ENCODE measurements around the gene C21orf58. TPM values are rescaled to one million over a fixed set of nuclear protein-coding genes. Genes with fewer than 3 reads are reported as not detected.

Gene C21orf58
- total and polyA plus RNA-seq, 4 experiments from 2014 or later, result 0.35 to 9.4 (median 4.7) TPM

GRCh38 chr21:46324390-46325072, 861 bp upstream of the C21orf58 start:
- H3K36me3 Mint-ChIP-seq, result peaks cover 9 to 20% of the 10 kb centered on the region in 2 donors

GRCh38 chr21:46323227-46323709, 402 bp downstream of the C21orf58 start:
- Mint-ChIP-seq H3K27ac (peak overlapping the region; percentile 31 to 91 (median 75)), H3K4me1 (peaks cover 15 to 44% (median 28%) of the 10 kb centered on the region in 4 donors)

More at GRCh38 chr21:46324390-46325072, 861 bp upstream of the C21orf58 start:
- ChIA-PET CTCF (ENCODE audit: partially characterized antibody) (no interaction called here), POLR2A (ENCODE audit: partially characterized antibody) (interaction anchor here (0.6 to 2.2 kb wide), 5 partner anchors 39 to 311 kb away, joined by 3 to 16 read pairs (median 6); partner anchors contain the start of genes MCM3AP, PRMT2 and YBEY)
- intact Hi-C loops (cut with micrococcal nuclease), result loop anchor here (1.0 to 10.0 kb wide), 6 partner anchors 38 to 350 kb away; partner anchors contain the start of genes DIP2A, LSS and YBEY
- no peaks in the 10 kb centered on the region for H3K27me3 Mint-ChIP-seq
- H3K4me1 Mint-ChIP-seq, result peaks cover 15 to 44% (median 28%) of the 10 kb centered on the region in 4 donors
- H3K4me3 Mint-ChIP-seq, result peak overlapping the region; percentile 84 to 98 (median 96)
- Histone ChIP-seq H3K9me3 (ENCODE audit: control insufficient read depth in 1 of 2, low read length in 2 of 2) (no peaks in the 10 kb centered on the region), H3K4me1 (ENCODE audit: insufficient read depth, low read length) (peaks cover 28% of the 10 kb centered on the region), H3K4me3 (ENCODE audit: low read length in 2 of 2) (peak overlapping the region; percentile 73 to 93), H3K36me3 (ENCODE audit: insufficient read depth, low read length) (no peaks in the 10 kb centered on the region), H3K27me3 (ENCODE audit: insufficient read depth, low read length) (no peaks in the 10 kb centered on the region), H3K27ac (ENCODE audit: low read depth, low read length) (peak overlapping the region; percentile 94)
- H3K9me3 Mint-ChIP-seq, result peaks cover 0 to 2% (median 0%) of the 10 kb centered on the region in 8 donors
- peak; percentile 77 to 92 (median 88) for DNase-seq
- H3K27ac Mint-ChIP-seq, result peak overlapping the region in 5 of 7 donors; percentile 91 to 99 (median 99)

GRCh38 chr21:46322351-46323226, 1.1 kb downstream of the C21orf58 start:
- H3K27ac Mint-ChIP-seq, result peak overlapping the region in 6 of 7 donors; percentile 31 to 91 (median 78)
- Histone ChIP-seq H3K36me3 (ENCODE audit: insufficient read depth, low read length) (no peaks in the 10 kb centered on the region), H3K27me3 (ENCODE audit: insufficient read depth, low read length) (no peaks in the 10 kb centered on the region), H3K9me3 (ENCODE audit: control insufficient read depth in 1 of 2, low read length in 2 of 2) (no peaks in the 10 kb centered on the region), H3K4me1 (ENCODE audit: insufficient read depth, low read length) (peaks cover 28% of the 10 kb centered on the region), H3K27ac (ENCODE audit: low read depth, low read length) (peak overlapping the region; percentile 94), H3K4me3 (ENCODE audit: low read length in 2 of 2) (peak overlapping the region; percentile 73 to 93)
- peaks cover 4 to 15% of the 10 kb centered on the region in 2 donors for H3K36me3 Mint-ChIP-seq
- ChIA-PET CTCF (ENCODE audit: partially characterized antibody) (interaction anchor here (0.9 to 1.6 kb wide), 3 partner anchors 12 to 179 kb away, joined by 3 to 4 read pairs (median 4); no protein-coding TSS in a partner anchor), POLR2A (ENCODE audit: partially characterized antibody) (interaction anchor here (0.6 to 1.8 kb wide), 5 partner anchors 26 to 137 kb away, joined by 3 to 16 read pairs (median 4); partner anchors contain the start of genes MCM3AP and YBEY)
- intact Hi-C loops (cut with micrococcal nuclease), result loop anchor here (10.0 kb wide), 1 partner anchor 348 kb away; no protein-coding TSS in a partner anchor
- H3K4me3 Mint-ChIP-seq, result peak overlapping the region; percentile 88 to 98 (median 96)
- H3K4me1 Mint-ChIP-seq, result peaks cover 15 to 44% (median 28%) of the 10 kb centered on the region in 4 donors
- H3K27me3 Mint-ChIP-seq, result no peaks in the 10 kb centered on the region
- peaks cover 0 to 2% (median 0%) of the 10 kb centered on the region in 8 donors for H3K9me3 Mint-ChIP-seq
- DNase-seq, result peak in 3 of 5 donors; percentile 5 to 11 (median 6)

More at GRCh38 chr21:46323227-46323709, 402 bp downstream of the C21orf58 start:
- Histone ChIP-seq H3K4me1 (ENCODE audit: insufficient read depth, low read length) (peaks cover 28% of the 10 kb centered on the region), H3K4me3 (ENCODE audit: low read length in 2 of 2) (peak overlapping the region; percentile 73 to 93), H3K36me3 (ENCODE audit: insufficient read depth, low read length) (no peaks in the 10 kb centered on the region), H3K27ac (ENCODE audit: low read depth, low read length) (peak overlapping the region; percentile 94), H3K27me3 (ENCODE audit: insufficient read depth, low read length) (no peaks in the 10 kb centered on the region), H3K9me3 (ENCODE audit: control insufficient read depth in 1 of 2, low read length in 2 of 2) (no peaks in the 10 kb centered on the region)
- Mint-ChIP-seq H3K36me3 (peaks cover 9 to 17% of the 10 kb centered on the region in 2 donors), H3K9me3 (peaks cover 0 to 2% (median 0%) of the 10 kb centered on the region in 8 donors), H3K27me3 (no peaks in the 10 kb centered on the region), H3K4me3 (peak overlapping the region; percentile 88 to 98 (median 96))
- ChIA-PET CTCF (ENCODE audit: partially characterized antibody) (interaction anchor here (0.9 to 1.6 kb wide), 3 partner anchors 13 to 180 kb away, joined by 3 to 4 read pairs (median 4); no protein-coding TSS in a partner anchor), POLR2A (ENCODE audit: partially characterized antibody) (interaction anchor here (0.6 to 1.8 kb wide), 4 partner anchors 27 to 103 kb away, joined by 3 to 16 read pairs (median 4); partner anchors contain the start of genes MCM3AP and YBEY)
- intact Hi-C loops (cut with micrococcal nuclease), result loop anchor here (10.0 kb wide), 1 partner anchor 348 kb away; no protein-coding TSS in a partner anchor
- peak in 1 of 5 donors; percentile 2 for DNase-seq

GRCh38 chr21:46320331-46320801, 3.3 kb downstream of the C21orf58 start:
- Mint-ChIP-seq H3K27ac (peak overlapping the region in 1 of 7 donors; percentile 19), H3K9me3 (peaks cover 0 to 2% (median 0%) of the 10 kb centered on the region in 8 donors), H3K4me3 (no peak overlapping the region), H3K4me1 (peaks cover 10 to 32% (median 17%) of the 10 kb centered on the region in 4 donors), H3K27me3 (no peaks in the 10 kb centered on the region), H3K36me3 (peaks cover 0 to 7% of the 10 kb centered on the region in 2 donors)
- Histone ChIP-seq H3K4me1 (ENCODE audit: insufficient read depth, low read length) (peaks cover 24% of the 10 kb centered on the region), H3K4me3 (ENCODE audit: low read length in 2 of 2) (no peak overlapping the region), H3K27ac (ENCODE audit: low read depth, low read length) (no peak overlapping the region), H3K36me3 (ENCODE audit: insufficient read depth, low read length) (no peaks in the 10 kb centered on the region), H3K27me3 (ENCODE audit: insufficient read depth, low read length) (no peaks in the 10 kb centered on the region), H3K9me3 (ENCODE audit: control insufficient read depth in 1 of 2, low read length in 2 of 2) (no peaks in the 10 kb centered on the region)
- intact Hi-C loops (cut with micrococcal nuclease), result loop anchor here (10.0 kb wide), 1 partner anchor 346 kb away; no protein-coding TSS in a partner anchor
- no peak for DNase-seq
- POLR2A ChIA-PET (ENCODE audit: partially characterized antibody), result no interaction called here
- CTCF ChIA-PET (ENCODE audit: partially characterized antibody), result no interaction called here

- H3K27ac ChIP-seq (ENCODE audit: low read depth, low read length), result no peak overlapping the region
- Mint-ChIP-seq H3K9me3 (peaks cover 0 to 2% (median 0%) of the 10 kb centered on the region in 8 donors), H3K27ac (no peak overlapping the region), H3K36me3 (peaks cover 0 to 4% of the 10 kb centered on the region in 2 donors), H3K4me3 (no peak overlapping the region), H3K4me1 (peaks cover 9 to 31% (median 16%) of the 10 kb centered on the region in 4 donors), H3K27me3 (no peaks in the 10 kb centered on the region)
- DNase-seq, result no peak
- H3K4me3 ChIP-seq (ENCODE audit: low read length in 2 of 2), result no peak overlapping the region
- no peaks in the 10 kb centered on the region for H3K9me3 ChIP-seq (ENCODE audit: control insufficient read depth in 1 of 2, low read length in 2 of 2)
- intact Hi-C loops (cut with micrococcal nuclease), result no loop called here
- no peaks in the 10 kb centered on the region for H3K36me3 ChIP-seq (ENCODE audit: insufficient read depth, low read length)
- H3K27me3 ChIP-seq (ENCODE audit: insufficient read depth, low read length), result no peaks in the 10 kb centered on the region
- CTCF ChIA-PET (ENCODE audit: partially characterized antibody), result no interaction called here
- POLR2A ChIA-PET (ENCODE audit: partially characterized antibody), result no interaction called here
- peaks cover 21% of the 10 kb centered on the region for H3K4me1 ChIP-seq (ENCODE audit: insufficient read depth, low read length)
These were observed 4.5 kb downstream of the C21orf58 start for GRCh38 chr21:46319186-46319585.

- H3K27me3 ChIP-seq (ENCODE audit: insufficient read depth, low read length), result no peaks in the 10 kb centered on the region
- H3K4me1 ChIP-seq (ENCODE audit: insufficient read depth, low read length), result peaks cover 21% of the 10 kb centered on the region
- H3K36me3 ChIP-seq (ENCODE audit: insufficient read depth, low read length), result no peaks in the 10 kb centered on the region
- Mint-ChIP-seq H3K27ac (no peak overlapping the region), H3K27me3 (no peaks in the 10 kb centered on the region), H3K4me3 (no peak overlapping the region), H3K4me1 (peaks cover 9 to 25% (median 16%) of the 10 kb centered on the region in 4 donors), H3K9me3 (peaks cover 0 to 1% (median 0%) of the 10 kb centered on the region in 8 donors), H3K36me3 (no peaks in the 10 kb centered on the region)
- no peak overlapping the region for H3K4me3 ChIP-seq (ENCODE audit: low read length in 2 of 2)
- ChIA-PET CTCF (ENCODE audit: partially characterized antibody) (no interaction called here), POLR2A (ENCODE audit: partially characterized antibody) (no interaction called here)
- no peak for DNase-seq
- H3K9me3 ChIP-seq (ENCODE audit: control insufficient read depth in 1 of 2, low read length in 2 of 2), result no peaks in the 10 kb centered on the region
- H3K27ac ChIP-seq (ENCODE audit: low read depth, low read length), result no peak overlapping the region
- intact Hi-C loops (cut with micrococcal nuclease), result no loop called here
These were observed 5.2 kb downstream of the C21orf58 start for GRCh38 chr21:46318464-46318845.
